IMR-90 (cell line): Measurements from ENCODE around the gene NCS1. TPM values are rescaled to one million over a fixed set of nuclear protein-coding genes. Genes with fewer than 3 reads are reported as not detected.

Experiments
- ATAC-seq: fragments of 200-7000 bp; cut with Tn5 transposase; 2 replicates; pipeline ENCODE4 v1.9.1; 2020; ENCODE audit warnings: low read depth, mild to moderate bottlenecking, moderate library complexity
- BruUV-seq: library from RNA; stranded (reverse); fragments of 400-500 nt; replicated peaks from 2 replicates; lab custom pipeline; 2021; lab: Mats Ljungman, UMichigan
- CTCF ChIA-PET: fragments of 300-600 bp; formaldehyde crosslinking; extraction: SDS; loops from one replicate; lab custom pipeline; 2021; ENCODE audit warnings: antibody characterized with exemption; lab: Yijun Ruan, JAX
- POLR2A ChIA-PET: fragments of 300-600 bp; sonication (Branson Sonifier 250); formaldehyde crosslinking; loops from one replicate; lab custom pipeline; 2022; ENCODE audit warnings: antibody characterized with exemption; ENCODE audit not compliant: unreplicated experiment; lab: Charles Lee
- DNase-seq: peaks from one replicate; pipeline ENCODE4 v3.0.0; 2013
- H2AFZ ChIP-seq: replicated peaks from 2 replicates; pipeline ENCODE3; 2013; ENCODE audit warnings: low read length, mild to moderate bottlenecking; ENCODE audit not compliant: poor library complexity
- H2AK5ac ChIP-seq: 2 replicates; pipeline ENCODE4 v1.6.1; 2013; ENCODE audit warnings: low read depth, low read length, inconsistent platforms
- H2AK9ac ChIP-seq: replicated peaks from 2 replicates; pipeline ENCODE3; 2013; ENCODE audit warnings: mild to moderate bottlenecking, low read depth, low read length, moderate library complexity; ENCODE audit not compliant: poor library complexity
- H2BK120ac ChIP-seq: 2 replicates; pipeline ENCODE4 v1.6.1; 2013; ENCODE audit warnings: low read depth, low read length, inconsistent platforms
- H2BK15ac ChIP-seq: 3 replicates; pipeline ENCODE4 v1.6.1; 2013; ENCODE audit warnings: low read depth, low read length, inconsistent platforms
- H2BK20ac ChIP-seq: 2 replicates; pipeline ENCODE4 v1.6.1; 2013; ENCODE audit warnings: low read depth, mild to moderate bottlenecking, inconsistent platforms, low read length, moderate library complexity
- H2BK5ac ChIP-seq: 2 replicates; pipeline ENCODE4 v1.6.1; 2013; ENCODE audit warnings: mild to moderate bottlenecking, low read depth, low read length, inconsistent platforms; ENCODE audit not compliant: poor library complexity, severe bottlenecking
- H3K14ac ChIP-seq: replicated peaks from 2 replicates; pipeline ENCODE4 v1.6.1; 2013; ENCODE audit warnings: low read depth, low read length, inconsistent platforms
- H3K18ac ChIP-seq: 2 replicates; pipeline ENCODE4 v1.6.1; 2013; ENCODE audit warnings: low read depth, low read length, control low read depth
- H3K23ac ChIP-seq: 2 replicates; pipeline ENCODE4 v1.6.1; 2013; ENCODE audit warnings: low read depth, low read length, inconsistent platforms
- H3K27ac ChIP-seq: 2 replicates; pipeline ENCODE4 v1.5.1; 2013; ENCODE audit warnings: mild to moderate bottlenecking, control low read depth, low read length; ENCODE audit not compliant: insufficient read depth
- H3K27me3 ChIP-seq: 2 replicates; pipeline ENCODE4 v1.6.1; 2013; ENCODE audit warnings: low read length; ENCODE audit not compliant: control insufficient read depth, insufficient read depth
- H3K36me3 ChIP-seq: 2 replicates; pipeline ENCODE4 v1.6.1; 2013; ENCODE audit warnings: low read length, mixed read lengths; ENCODE audit not compliant: control insufficient read depth, insufficient read depth
- H3K4ac ChIP-seq: 2 replicates; pipeline ENCODE4 v1.6.1; 2013; ENCODE audit warnings: low read depth, low read length, inconsistent platforms
- H3K4me1 ChIP-seq: 2 replicates; pipeline ENCODE4 v1.6.1; 2013; ENCODE audit warnings: low read length, mixed read lengths; ENCODE audit not compliant: control insufficient read depth, insufficient read depth
- H3K4me2 ChIP-seq: 2 replicates; pipeline ENCODE4 v1.6.1; 2013; ENCODE audit warnings: low read depth, mild to moderate bottlenecking, control low read depth, low read length, moderate library complexity
- H3K4me3 ChIP-seq: 2 replicates; pipeline ENCODE4 v1.5.1; 2013; ENCODE audit warnings: low read depth, mild to moderate bottlenecking, control low read depth, low read length, moderate library complexity; ENCODE audit not compliant: insufficient read depth
- H3K56ac ChIP-seq: 2 replicates; pipeline ENCODE4 v1.6.1; 2013; ENCODE audit warnings: low read length, inconsistent platforms; ENCODE audit not compliant: insufficient read depth; ENCODE audit errors: extremely low read depth
- H3K79me1 ChIP-seq, 2 experiments: 2 replicates each; pipeline ENCODE4 v1.6.1; 2013; ENCODE audit warnings: low read length in 2 of 2, inconsistent platforms in 1 of 2, low read depth in 1 of 2
- H3K9ac ChIP-seq: 2 replicates; pipeline ENCODE4 v1.6.1; 2013; ENCODE audit warnings: low read depth, low read length, control low read depth
- H3K9me1 ChIP-seq: 2 replicates; pipeline ENCODE4 v1.6.1; 2013; ENCODE audit warnings: low read length, inconsistent platforms; ENCODE audit not compliant: insufficient read depth
- H3K9me3 ChIP-seq: 2 replicates; pipeline ENCODE4 v1.6.1; 2013; ENCODE audit warnings: low read length; ENCODE audit not compliant: control insufficient read depth, insufficient read depth
- H4K20me1 ChIP-seq: 2 replicates; pipeline ENCODE4 v1.6.1; 2013; ENCODE audit warnings: low read length, inconsistent platforms; ENCODE audit not compliant: insufficient read depth
- H4K5ac ChIP-seq: 2 replicates; pipeline ENCODE4 v1.6.1; 2013; ENCODE audit warnings: mild to moderate bottlenecking, low read depth, low read length, control low read depth
- H4K8ac ChIP-seq, 2 experiments: 2 replicates each; pipeline ENCODE4 v1.6.1; 2013; ENCODE audit warnings: low read depth in 2 of 2, low read length in 2 of 2, control low read depth in 1 of 2, inconsistent platforms in 1 of 2
- H4K91ac ChIP-seq: 2 replicates; pipeline ENCODE4 v1.6.1; 2013; ENCODE audit warnings: low read depth, low read length, inconsistent platforms; ENCODE audit not compliant: insufficient read depth
- BHLHE40 ChIP-seq: fragments of 150-350 bp; IDR thresholded peaks from 2 replicates; pipeline ENCODE4 v1.6.1; 2016; ENCODE audit warnings: mild to moderate bottlenecking, low read depth, low read length
- CEBPB ChIP-seq: IDR thresholded peaks from 2 replicates; pipeline ENCODE4 v1.6.1; 2012; ENCODE audit warnings: low read depth, low read length, improper control_type of control experiment
- CHD1 ChIP-seq: IDR thresholded peaks from 2 replicates; pipeline ENCODE4 v1.6.1; 2012; ENCODE audit warnings: low read depth, low read length, improper control_type of control experiment
- FOS ChIP-seq: fragments of 150-350 bp; IDR thresholded peaks from 2 replicates; pipeline ENCODE4 v1.6.1; 2016; ENCODE audit warnings: low read depth, low read length
- MAFK ChIP-seq: IDR thresholded peaks from 2 replicates; pipeline ENCODE4 v1.6.1; 2012; ENCODE audit warnings: low read depth, low read length, improper control_type of control experiment
- MAZ ChIP-seq: IDR thresholded peaks from 2 replicates; pipeline ENCODE4 v1.6.1; 2012; ENCODE audit warnings: low read depth, mild to moderate bottlenecking, low read length, improper control_type of control experiment, moderate library complexity, borderline replicate concordance
- MXI1 ChIP-seq: IDR thresholded peaks from 2 replicates; pipeline ENCODE4 v1.6.1; 2012; ENCODE audit warnings: low read depth, mild to moderate bottlenecking, low read length, moderate library complexity, borderline replicate concordance
- NFE2L2 ChIP-seq: fragments of 150-350 bp; IDR thresholded peaks from 2 replicates; pipeline ENCODE4 v1.6.1; 2016; ENCODE audit warnings: low read depth, mild to moderate bottlenecking, low read length
- POLR2A ChIP-seq: IDR thresholded peaks from 2 replicates; pipeline ENCODE4 v1.6.1; 2012; ENCODE audit warnings: mild to moderate bottlenecking, low read depth, low read length
- RAD21 ChIP-seq: IDR thresholded peaks from 2 replicates; pipeline ENCODE4 v1.6.1; 2012; ENCODE audit warnings: low read length, improper control_type of control experiment
- RCOR1 ChIP-seq: IDR thresholded peaks from 2 replicates; pipeline ENCODE4 v1.6.1; 2012; ENCODE audit warnings: mild to moderate bottlenecking, low read length, improper control_type of control experiment; ENCODE audit not compliant: insufficient replicate concordance
- RFX5 ChIP-seq: IDR thresholded peaks from 2 replicates; pipeline ENCODE4 v1.8.0; 2012; ENCODE audit warnings: low read depth, mild to moderate bottlenecking, low read length, moderate library complexity
- SMC3 ChIP-seq: fragments of 150-350 bp; IDR thresholded peaks from 2 replicates; pipeline ENCODE4 v1.6.1; 2016; ENCODE audit warnings: low read depth, mild to moderate bottlenecking, antibody characterized with exemption, low read length, moderate library complexity
- WGBS, 2 experiments: methylation state at CpG; one replicate each; pipeline versions ENCODE4 v1.1.5 to v1.1.7; 2013; ENCODE audit warnings: missing lambda C conversion rate in 2 of 2; ENCODE audit not compliant: insufficient read length in 1 of 2; ENCODE audit errors: extremely low coverage in 2 of 2; 5-methylcytosine and 5-hydroxymethylcytosine counted together
- dilution Hi-C: fragments of 300-500 bp; cut with HindIII; formaldehyde crosslinking; loops from one replicate; pipeline ENCODE4 v1.14.3; 2018; ENCODE audit warnings: low sequenced_read_pairs; ENCODE audit not compliant: unreplicated experiment
- in situ Hi-C: fragments of 300-500 bp; cut with MboI; formaldehyde crosslinking; loops from 3 replicates; pipeline ENCODE4 v1.14.3; 2019; ENCODE audit warnings: low sequenced_read_pairs, inconsistent platforms, mixed read lengths
- intact Hi-C: fragments of 100-400 bp; cut with micrococcal nuclease; formaldehyde crosslinking; loops from 2 replicates; pipeline ENCODE4 v1.10.0; 2022
- polyA plus RNA-seq, 3 experiments: library from polyadenylated mRNA; depleted of rRNA; stranded (reverse); fragments of >200 nt; gene quantifications; 2 replicates each; pipeline ENCODE4 v1.2.3, GENCODE V29; 2012; ENCODE audit warnings: low replicate concordance in 1 of 3
- total RNA-seq: library from RNA; depleted of rRNA; stranded (reverse); fragments of >200 nt; gene quantifications from 2 replicates; pipeline ENCODE4 v1.2.3, GENCODE V29; 2012
- TF ChIP-seq, protein P1 (sequence below): fragments of 150-350 bp; IDR thresholded peaks from 2 replicates; pipeline ENCODE4 v1.6.1; 2016; ENCODE audit warnings: low read depth, mild to moderate bottlenecking, low read length, moderate library complexity, borderline replicate concordance
- TF ChIP-seq, protein P2 (sequence below): conservative IDR thresholded peaks from 2 replicates; pipeline ENCODE4 v1.5.1; 2012; ENCODE audit warnings: mild to moderate bottlenecking, low read depth, low read length, improper control_type of control experiment
- TF ChIP-seq, protein P3 (sequence below): fragments of 150-350 bp; IDR thresholded peaks from 2 replicates; pipeline ENCODE4 v1.6.1; 2017; ENCODE audit warnings: mild to moderate bottlenecking, antibody characterized with exemption, low read length, low read depth

The NCS1 gene
- total and polyA plus RNA-seq, 2 of the 4 experiments (the other 2 are of a cell fraction): 41.0 to 60.5 TPM

DNA sequence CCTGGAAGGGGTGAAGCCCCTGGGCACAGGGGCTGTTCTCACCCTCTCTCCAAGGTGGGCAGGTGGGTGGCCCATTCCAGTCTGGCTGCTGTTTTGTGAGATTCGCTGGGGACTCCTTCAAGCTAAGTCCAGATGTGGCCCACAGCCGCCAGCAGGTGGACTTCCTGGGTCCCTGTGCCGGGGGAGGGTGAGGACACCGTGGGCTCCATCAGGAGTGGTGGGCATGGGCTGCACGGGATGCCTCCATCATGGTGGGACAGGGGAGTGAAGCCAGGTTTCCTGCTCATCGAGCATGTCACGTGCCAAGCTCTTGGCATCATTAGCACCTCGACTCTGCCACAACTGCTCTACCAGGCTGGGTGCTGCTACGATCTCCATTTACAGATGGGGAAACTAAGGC is 1.8 kb downstream of the NCS1 start:
- Histone ChIP-seq H2BK5ac (no peak overlapping the region), H3K4ac (peak overlapping the region; percentile 69), H3K27me3 (no peaks in the 10 kb centered on the region), H3K14ac (no peak overlapping the region; the same call in 1 of the 2 replicates), H3K4me1 (peaks cover 13% of the 10 kb centered on the region), H3K36me3 (peaks cover 8% of the 10 kb centered on the region), H3K79me1 (peaks cover 18 to 56% of the 10 kb centered on the region in 2 experiments; a peak in 3 of 4 replicates), H4K20me1 (peaks cover 53% of the 10 kb centered on the region), H3K23ac (peak overlapping the region; percentile 48), H4K5ac (no peak overlapping the region), H3K18ac (no peak overlapping the region), H3K27ac (peak overlapping the region; percentile 70), H2AK5ac (peak overlapping the region; percentile 43; the same call in 1 of the 2 replicates), H3K9me1 (peaks cover 24% of the 10 kb centered on the region), H3K4me3 (peak overlapping the region; percentile 71), H2BK15ac (no peak overlapping the region), H2BK20ac (no peak overlapping the region), H3K4me2 (peak overlapping the region; percentile 93), H3K9me3 (no peaks in the 10 kb centered on the region), H4K91ac (no peak overlapping the region; the same call in 1 of the 2 replicates), H3K56ac (no peak overlapping the region), H2AK9ac (peak overlapping the region; percentile 75), H2AFZ (peak overlapping the region; percentile 35), H2BK120ac (no peak overlapping the region), H4K8ac (peak overlapping the region in 1 of 2 experiments; percentile 17; a peak in 1 of 4 replicates), H3K9ac (peak overlapping the region; percentile 56)
- in situ Hi-C loops (no loop called here), intact Hi-C loops (no loop called here), dilution Hi-C loops (no loop called here)
- ChIA-PET CTCF (interaction anchor here (0.9 kb wide), 1 partner anchor 68 kb away, joined by 3 read pairs; no protein-coding TSS in a partner anchor), POLR2A (no interaction called here)
- DNase-seq (no peak), ATAC-seq (no peak)
- no TSS peak for BruUV-seq
- 83% methylated on average over 7 of the region's 9 CpGs; no CpG with 5 or more reads in 1 of the 2 experiments for WGBS, 2 experiments
- no peak for TF ChIP-seq MXI1
- TF ChIP-seq, protein P1, sequence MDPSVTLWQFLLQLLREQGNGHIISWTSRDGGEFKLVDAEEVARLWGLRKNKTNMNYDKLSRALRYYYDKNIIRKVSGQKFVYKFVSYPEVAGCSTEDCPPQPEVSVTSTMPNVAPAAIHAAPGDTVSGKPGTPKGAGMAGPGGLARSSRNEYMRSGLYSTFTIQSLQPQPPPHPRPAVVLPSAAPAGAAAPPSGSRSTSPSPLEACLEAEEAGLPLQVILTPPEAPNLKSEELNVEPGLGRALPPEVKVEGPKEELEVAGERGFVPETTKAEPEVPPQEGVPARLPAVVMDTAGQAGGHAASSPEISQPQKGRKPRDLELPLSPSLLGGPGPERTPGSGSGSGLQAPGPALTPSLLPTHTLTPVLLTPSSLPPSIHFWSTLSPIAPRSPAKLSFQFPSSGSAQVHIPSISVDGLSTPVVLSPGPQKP: no peak
- no peak for TF ChIP-seq RFX5
- TF ChIP-seq FOS: no peak
- TF ChIP-seq SMC3: no peak
- no peak for TF ChIP-seq RAD21
- no peak for TF ChIP-seq CEBPB
- TF ChIP-seq BHLHE40: no peak
- no peak for TF ChIP-seq MAZ
- no peak for TF ChIP-seq NFE2L2
- TF ChIP-seq RCOR1: no peak
- TF ChIP-seq MAFK: no peak
- TF ChIP-seq, protein P2, sequence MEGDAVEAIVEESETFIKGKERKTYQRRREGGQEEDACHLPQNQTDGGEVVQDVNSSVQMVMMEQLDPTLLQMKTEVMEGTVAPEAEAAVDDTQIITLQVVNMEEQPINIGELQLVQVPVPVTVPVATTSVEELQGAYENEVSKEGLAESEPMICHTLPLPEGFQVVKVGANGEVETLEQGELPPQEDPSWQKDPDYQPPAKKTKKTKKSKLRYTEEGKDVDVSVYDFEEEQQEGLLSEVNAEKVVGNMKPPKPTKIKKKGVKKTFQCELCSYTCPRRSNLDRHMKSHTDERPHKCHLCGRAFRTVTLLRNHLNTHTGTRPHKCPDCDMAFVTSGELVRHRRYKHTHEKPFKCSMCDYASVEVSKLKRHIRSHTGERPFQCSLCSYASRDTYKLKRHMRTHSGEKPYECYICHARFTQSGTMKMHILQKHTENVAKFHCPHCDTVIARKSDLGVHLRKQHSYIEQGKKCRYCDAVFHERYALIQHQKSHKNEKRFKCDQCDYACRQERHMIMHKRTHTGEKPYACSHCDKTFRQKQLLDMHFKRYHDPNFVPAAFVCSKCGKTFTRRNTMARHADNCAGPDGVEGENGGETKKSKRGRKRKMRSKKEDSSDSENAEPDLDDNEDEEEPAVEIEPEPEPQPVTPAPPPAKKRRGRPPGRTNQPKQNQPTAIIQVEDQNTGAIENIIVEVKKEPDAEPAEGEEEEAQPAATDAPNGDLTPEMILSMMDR: no peak
- no peak for TF ChIP-seq POLR2A
- no peak for TF ChIP-seq CHD1
- TF ChIP-seq, protein P3, sequence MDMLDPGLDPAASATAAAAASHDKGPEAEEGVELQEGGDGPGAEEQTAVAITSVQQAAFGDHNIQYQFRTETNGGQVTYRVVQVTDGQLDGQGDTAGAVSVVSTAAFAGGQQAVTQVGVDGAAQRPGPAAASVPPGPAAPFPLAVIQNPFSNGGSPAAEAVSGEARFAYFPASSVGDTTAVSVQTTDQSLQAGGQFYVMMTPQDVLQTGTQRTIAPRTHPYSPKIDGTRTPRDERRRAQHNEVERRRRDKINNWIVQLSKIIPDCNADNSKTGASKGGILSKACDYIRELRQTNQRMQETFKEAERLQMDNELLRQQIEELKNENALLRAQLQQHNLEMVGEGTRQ: no peak
